Bronchial epithelial cell (primary cell): ENCODE data around the gene MICALL1. TPM values are rescaled to one million over a fixed set of nuclear protein-coding genes. Genes with fewer than 3 reads are reported as not detected.

ENCODE experiments used
- DNase-seq: peaks from one replicate; pipeline ENCODE4 v3.0.0-alpha.2; 2010; ENCODE audit warnings: low read depth
- FAIRE-seq: peaks from 2 replicates; lab custom pipeline; 2011; peaks lifted over from hg19 to GRCh38; lab: Jason Lieb, UNC
- H3K27me3 ChIP-seq: 2 replicates; pipeline ENCODE4 v1.5.1; 2011; ENCODE audit warnings: low read length; ENCODE audit not compliant: control insufficient read depth, insufficient read depth
- H3K36me3 ChIP-seq: 2 replicates; pipeline ENCODE4 v1.5.1; 2011; ENCODE audit warnings: low read length; ENCODE audit not compliant: control insufficient read depth, insufficient read depth
- H3K4me3 ChIP-seq: 2 replicates; pipeline ENCODE4 v1.5.1; 2011; ENCODE audit warnings: mild to moderate bottlenecking, low read depth, low read length, control low read depth
- CTCF ChIP-seq: IDR thresholded peaks from 2 replicates; pipeline ENCODE4 v1.5.1; 2011; ENCODE audit warnings: mild to moderate bottlenecking, moderate library complexity, low read length, control low read depth, inconsistent platforms; ENCODE audit not compliant: insufficient read depth, severe bottlenecking
- total RNA-seq: library from RNA; depleted of rRNA; stranded (reverse); fragments of >200 nt; gene quantifications from 2 replicates; pipeline ENCODE4 v1.2.1, GENCODE V29; 2014

Gene MICALL1
- total RNA-seq, 1 donor from 2014 or later, result 143 TPM

- TF ChIP-seq CTCF, result no peak
- H3K36me3 ChIP-seq, result peaks cover 35% of the 10 kb centered on the region
- DNase-seq, result no peak
- FAIRE-seq, result no peak
- no peaks in the 10 kb centered on the region for H3K27me3 ChIP-seq
- no peak overlapping the region for H3K4me3 ChIP-seq
These were observed 3.7 kb downstream of the MICALL1 start for GRCh38 chr22:37909766-37910165.

- FAIRE-seq (no peak), DNase-seq (no peak)
- Histone ChIP-seq H3K4me3 (no peak overlapping the region), H3K27me3 (no peaks in the 10 kb centered on the region), H3K36me3 (peaks cover 44% of the 10 kb centered on the region)
- no peak for TF ChIP-seq CTCF
These were observed 5.0 kb downstream of the MICALL1 start for GRCh38 chr22:37910890-37911672.

- H3K36me3 ChIP-seq, result peaks cover 49% of the 10 kb centered on the region
- TF ChIP-seq CTCF, result no peak
- FAIRE-seq (no peak), DNase-seq (no peak)
- no peak overlapping the region for H3K4me3 ChIP-seq
- H3K27me3 ChIP-seq, result no peaks in the 10 kb centered on the region
These were observed 5.6 kb downstream of the MICALL1 start for GRCh38 chr22:37911697-37912096.

GRCh38 chr22:37912171-37912570 is 6.1 kb downstream of the MICALL1 start:
- TF ChIP-seq CTCF, result no peak
- H3K27me3 ChIP-seq, result no peaks in the 10 kb centered on the region
- DNase-seq (no peak), FAIRE-seq (no peak)
- peaks cover 50% of the 10 kb centered on the region for H3K36me3 ChIP-seq
- H3K4me3 ChIP-seq, result no peak overlapping the region

- no peaks in the 10 kb centered on the region for H3K27me3 ChIP-seq
- peaks cover 57% of the 10 kb centered on the region for H3K36me3 ChIP-seq
- no peak for FAIRE-seq
- no peak overlapping the region for H3K4me3 ChIP-seq
- no peak for DNase-seq
- no peak for TF ChIP-seq CTCF
These were observed 7.2 kb downstream of the MICALL1 start for GRCh38 chr22:37913233-37913721.

GRCh38 chr22:37916311-37916710 is 10.2 kb downstream of the MICALL1 start:
- Histone ChIP-seq H3K4me3 (no peak overlapping the region), H3K27me3 (no peaks in the 10 kb centered on the region), H3K36me3 (peaks cover 62% of the 10 kb centered on the region)
- no peak for TF ChIP-seq CTCF
- peak; percentile 13 for FAIRE-seq
- no peak for DNase-seq
